ENCODE data around the gene CAPZA2.

The CAPZA2 gene

DNA sequence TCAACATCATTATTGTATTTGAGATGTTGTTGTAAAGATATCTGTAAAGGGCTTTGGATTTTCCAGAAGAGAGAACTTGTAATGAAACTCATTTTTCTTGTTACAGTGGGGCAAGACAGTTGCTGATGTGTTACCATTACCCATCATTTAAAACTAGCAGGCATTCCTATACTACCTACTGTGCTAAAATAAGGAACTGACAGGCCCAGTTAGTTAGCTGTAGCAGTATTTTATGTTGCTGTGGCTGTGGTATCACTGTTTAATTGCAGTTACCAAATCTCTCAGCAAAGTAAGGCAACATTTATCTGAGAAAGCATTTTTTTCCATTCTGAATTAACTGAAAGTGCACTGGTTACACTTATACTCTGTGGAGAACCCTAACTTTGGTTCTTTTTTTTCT lies 100.8 kb downstream of the CAPZA2 start:
- ATAC-seq (ENCODE audit: insufficient read depth, low read depth) = no peak

DNA sequence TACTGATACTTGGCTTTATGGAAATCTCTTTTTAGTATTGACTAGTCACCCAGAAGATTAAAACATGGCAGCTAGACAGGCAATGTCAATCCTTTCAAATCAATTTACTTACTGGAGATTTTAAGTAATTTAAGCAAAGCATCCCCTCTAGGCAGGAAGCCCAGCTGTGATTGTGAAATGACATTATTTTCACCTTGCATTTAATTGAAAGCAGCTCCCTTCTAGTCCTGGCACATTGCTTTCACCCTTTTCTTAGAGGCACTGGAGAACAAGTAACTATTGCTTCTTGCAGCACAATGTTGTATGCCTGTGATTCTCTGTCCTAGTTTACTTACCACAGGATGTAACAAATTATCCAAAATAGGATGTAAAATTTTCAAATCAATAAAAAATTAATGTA lies 104.2 kb downstream of the CAPZA2 start:
- Histone ChIP-seq H3K4me1 (ENCODE audit: insufficient read depth, low read length) (no peaks in the 10 kb centered on the region), H3K27ac (ENCODE audit: low read length) (no peak overlapping the region), H3K79me2 (ENCODE audit: insufficient read depth, low read length) (no peaks in the 10 kb centered on the region), H3K9ac (ENCODE audit: low read depth, low read length) (no peak overlapping the region), H3K4me2 (ENCODE audit: insufficient read depth, low read length) (no peak overlapping the region), H3K9me3 (ENCODE audit: insufficient read depth, low read length, severe bottlenecking) (no peaks in the 10 kb centered on the region), H2AFZ (ENCODE audit: low read depth, low read length) (no peak overlapping the region), H3K27me3 (ENCODE audit: insufficient read depth, low read length, poor library complexity) (peaks cover 3% of the 10 kb centered on the region), H3K36me3 (ENCODE audit: insufficient read depth, low read length) (no peaks in the 10 kb centered on the region), H4K20me1 (ENCODE audit: insufficient read depth, low read length) (no peaks in the 10 kb centered on the region), H3K4me3 (ENCODE audit: low read depth in 1 of 2, low read length in 2 of 2) (no peak overlapping the region)
- TF ChIP-seq EZH2 (IDR thresholded peaks at IDR 0.05; ENCODE audit: borderline replicate concordance, low read depth, low read length, severe bottlenecking) = no peak
- TF ChIP-seq, protein P1, sequence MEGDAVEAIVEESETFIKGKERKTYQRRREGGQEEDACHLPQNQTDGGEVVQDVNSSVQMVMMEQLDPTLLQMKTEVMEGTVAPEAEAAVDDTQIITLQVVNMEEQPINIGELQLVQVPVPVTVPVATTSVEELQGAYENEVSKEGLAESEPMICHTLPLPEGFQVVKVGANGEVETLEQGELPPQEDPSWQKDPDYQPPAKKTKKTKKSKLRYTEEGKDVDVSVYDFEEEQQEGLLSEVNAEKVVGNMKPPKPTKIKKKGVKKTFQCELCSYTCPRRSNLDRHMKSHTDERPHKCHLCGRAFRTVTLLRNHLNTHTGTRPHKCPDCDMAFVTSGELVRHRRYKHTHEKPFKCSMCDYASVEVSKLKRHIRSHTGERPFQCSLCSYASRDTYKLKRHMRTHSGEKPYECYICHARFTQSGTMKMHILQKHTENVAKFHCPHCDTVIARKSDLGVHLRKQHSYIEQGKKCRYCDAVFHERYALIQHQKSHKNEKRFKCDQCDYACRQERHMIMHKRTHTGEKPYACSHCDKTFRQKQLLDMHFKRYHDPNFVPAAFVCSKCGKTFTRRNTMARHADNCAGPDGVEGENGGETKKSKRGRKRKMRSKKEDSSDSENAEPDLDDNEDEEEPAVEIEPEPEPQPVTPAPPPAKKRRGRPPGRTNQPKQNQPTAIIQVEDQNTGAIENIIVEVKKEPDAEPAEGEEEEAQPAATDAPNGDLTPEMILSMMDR (IDR thresholded peaks at IDR 0.05; ENCODE audit: borderline replicate concordance, extremely low read depth, low read length, poor library complexity, severe bottlenecking) = no peak
- DNase-seq (no peak), ATAC-seq (ENCODE audit: insufficient read depth, low read depth) (no peak)

More for the DNA sequence above, 100.8 kb downstream of the CAPZA2 start:
- no peak overlapping the region for H2AFZ ChIP-seq (ENCODE audit: low read depth, low read length)
- no peaks in the 10 kb centered on the region for H3K79me2 ChIP-seq (ENCODE audit: insufficient read depth, low read length)
- no peak overlapping the region for H3K4me3 ChIP-seq (ENCODE audit: low read depth in 1 of 2, low read length in 2 of 2)
- H4K20me1 ChIP-seq (ENCODE audit: insufficient read depth, low read length) = no peaks in the 10 kb centered on the region
- peaks cover 8% of the 10 kb centered on the region for H3K27me3 ChIP-seq (ENCODE audit: insufficient read depth, low read length, poor library complexity)
- no peaks in the 10 kb centered on the region for H3K36me3 ChIP-seq (ENCODE audit: insufficient read depth, low read length)
- H3K4me1 ChIP-seq (ENCODE audit: insufficient read depth, low read length) = no peaks in the 10 kb centered on the region
- no peak overlapping the region for H3K9ac ChIP-seq (ENCODE audit: low read depth, low read length)
- H3K4me2 ChIP-seq (ENCODE audit: insufficient read depth, low read length) = no peak overlapping the region
- H3K27ac ChIP-seq (ENCODE audit: low read length) = no peak overlapping the region
- no peaks in the 10 kb centered on the region for H3K9me3 ChIP-seq (ENCODE audit: insufficient read depth, low read length, severe bottlenecking)
- no peak for TF ChIP-seq EZH2 (IDR thresholded peaks at IDR 0.05; ENCODE audit: borderline replicate concordance, low read depth, low read length, severe bottlenecking)
- TF ChIP-seq, protein P1 (IDR thresholded peaks at IDR 0.05; ENCODE audit: borderline replicate concordance, extremely low read depth, low read length, poor library complexity, severe bottlenecking) = no peak
- no peak for DNase-seq

DNA sequence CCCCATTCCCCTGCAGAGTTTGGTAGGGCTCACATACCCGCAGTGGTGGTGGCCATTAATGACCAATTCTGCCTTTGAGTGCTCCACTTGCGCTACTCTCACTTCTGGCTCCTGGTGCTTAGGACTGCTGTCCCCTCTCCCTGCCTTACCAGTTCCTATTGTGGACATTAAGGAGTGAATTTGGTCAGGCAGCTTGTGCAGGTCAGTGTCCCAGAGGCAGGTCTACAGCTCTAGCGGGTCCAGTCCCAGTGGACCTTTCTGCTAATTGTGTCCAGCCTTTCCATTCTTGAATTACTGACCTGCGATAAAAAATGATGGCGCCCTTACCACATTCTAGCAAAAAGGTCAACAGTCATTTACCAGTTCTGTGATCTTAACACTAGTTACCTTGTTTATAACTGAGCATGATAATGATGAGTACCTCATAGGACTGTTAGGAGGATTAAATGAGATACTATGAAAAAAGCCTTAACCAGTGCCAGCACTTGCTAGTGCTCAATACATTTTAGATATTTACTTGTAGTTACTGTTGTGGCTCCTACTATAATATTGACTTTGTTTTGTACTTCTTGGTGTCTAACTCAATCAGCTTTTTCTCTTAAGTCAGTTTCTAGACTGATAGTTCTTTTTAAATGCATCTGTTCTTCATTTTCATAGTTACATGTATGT lies 105.0 kb downstream of the CAPZA2 start:
- no peaks in the 10 kb centered on the region for H3K4me1 ChIP-seq (ENCODE audit: insufficient read depth, low read length)
- DNase-seq = no peak
- H3K4me2 ChIP-seq (ENCODE audit: insufficient read depth, low read length) = no peak overlapping the region
- ATAC-seq (ENCODE audit: insufficient read depth, low read depth) = no peak
- H3K9ac ChIP-seq (ENCODE audit: low read depth, low read length) = no peak overlapping the region
- H2AFZ ChIP-seq (ENCODE audit: low read depth, low read length) = no peak overlapping the region
- no peaks in the 10 kb centered on the region for H3K79me2 ChIP-seq (ENCODE audit: insufficient read depth, low read length)
- TF ChIP-seq EZH2 (IDR thresholded peaks at IDR 0.05; ENCODE audit: borderline replicate concordance, low read depth, low read length, severe bottlenecking) = no peak
- TF ChIP-seq, protein P1 (IDR thresholded peaks at IDR 0.05; ENCODE audit: borderline replicate concordance, extremely low read depth, low read length, poor library complexity, severe bottlenecking) = no peak
- no peak overlapping the region for H3K4me3 ChIP-seq (ENCODE audit: low read depth in 1 of 2, low read length in 2 of 2)
- H3K27me3 ChIP-seq (ENCODE audit: insufficient read depth, low read length, poor library complexity) = peaks cover 3% of the 10 kb centered on the region
- H3K36me3 ChIP-seq (ENCODE audit: insufficient read depth, low read length) = no peaks in the 10 kb centered on the region
- no peaks in the 10 kb centered on the region for H3K9me3 ChIP-seq (ENCODE audit: insufficient read depth, low read length, severe bottlenecking)
- H3K27ac ChIP-seq (ENCODE audit: low read length) = no peak overlapping the region
- H4K20me1 ChIP-seq (ENCODE audit: insufficient read depth, low read length) = no peaks in the 10 kb centered on the region

All from DND-41 (cell line).